Left lung (tissue), 10 donors: Measurements from ENCODE around the gene FADS3. TPM values are rescaled to one million over a fixed set of nuclear protein-coding genes. Genes with fewer than 3 reads are reported as not detected.

Source experiments
- ATAC-seq: fragments of 200-7000 bp; cut with Tn5 transposase; one replicate; pipeline ENCODE4 v1.9.1; 2020; ENCODE audit warnings: moderate library complexity
- DNase-seq, 4 donors: peaks; one replicate each; pipeline ENCODE4 v3.0.0-alpha.2; 2013 to 2020
- H3K27ac ChIP-seq, 2 donors: fragments of 200-600 bp; sonication (generic) in 1 of 2; one replicate each; pipeline versions ENCODE4 v1.5.0 to v1.8.0; 2020 to 2021
- H3K27me3 ChIP-seq, 2 donors: fragments of 200-600 bp; sonication (generic) in 1 of 2; one replicate each; pipeline versions ENCODE4 v1.5.0 to v1.8.0; 2020 to 2021
- H3K36me3 ChIP-seq, 2 donors: fragments of 200-600 bp; sonication (generic) in 1 of 2; one replicate each; pipeline versions ENCODE4 v1.5.0 to v1.8.0; 2020 to 2021
- H3K4me1 ChIP-seq, 2 donors: fragments of 200-600 bp; one replicate each; pipeline ENCODE4 v1.8.0; 2021
- H3K4me3 ChIP-seq, 2 donors: fragments of 200-600 bp; sonication (generic) in 1 of 2; one replicate each; pipeline versions ENCODE4 v1.5.0 to v1.8.0; 2020 to 2021; ENCODE audit warnings: mild to moderate bottlenecking in 1 of 2
- H3K9me3 ChIP-seq, 2 donors: fragments of 200-600 bp; sonication (generic) in 1 of 2; one replicate each; pipeline versions ENCODE4 v1.5.0 to v1.8.0; 2020 to 2021
- intact Hi-C, 2 donors: fragments of 100-400 bp; cut with DNase I; formaldehyde crosslinking; loops; one replicate each; pipeline versions ENCODE4 v1.11.2 to v1.14.2; 2022
- polyA plus RNA-seq, 6 donors: library from polyadenylated mRNA; unstranded; fragments of 120-200 nt; gene quantifications; one replicate each; pipeline ENCODE4 v1.2.1, GENCODE V29; 2013; ENCODE audit not compliant: insufficient read length in 6 of 6
- total RNA-seq, 2 donors: library from RNA; stranded (reverse); fragmentation: NEBNext Ultra II Directional; extraction: Animal tissue kit (Norgen Biotek cat#: 25700); gene quantifications; one replicate each; pipeline ENCODE4 v1.2.1, GENCODE V29; 2021
- TF ChIP-seq, protein P1 (sequence below), 2 donors: fragments of 200-600 bp; sonication (generic) in 1 of 2; IDR thresholded peaks; one replicate each; pipeline versions ENCODE4 v1.5.0 to v1.8.0; 2021; ENCODE audit warnings: antibody characterized with exemption in 2 of 2
- donor health status: DM: no; HTN: yes; CAD: no.
- donor health status: DM: no; HTN: no; CAD: no.

The FADS3 gene
- total and polyA plus RNA-seq, 8 donors: 8.3 to 71.4 (median 12.9) TPM

DNA sequence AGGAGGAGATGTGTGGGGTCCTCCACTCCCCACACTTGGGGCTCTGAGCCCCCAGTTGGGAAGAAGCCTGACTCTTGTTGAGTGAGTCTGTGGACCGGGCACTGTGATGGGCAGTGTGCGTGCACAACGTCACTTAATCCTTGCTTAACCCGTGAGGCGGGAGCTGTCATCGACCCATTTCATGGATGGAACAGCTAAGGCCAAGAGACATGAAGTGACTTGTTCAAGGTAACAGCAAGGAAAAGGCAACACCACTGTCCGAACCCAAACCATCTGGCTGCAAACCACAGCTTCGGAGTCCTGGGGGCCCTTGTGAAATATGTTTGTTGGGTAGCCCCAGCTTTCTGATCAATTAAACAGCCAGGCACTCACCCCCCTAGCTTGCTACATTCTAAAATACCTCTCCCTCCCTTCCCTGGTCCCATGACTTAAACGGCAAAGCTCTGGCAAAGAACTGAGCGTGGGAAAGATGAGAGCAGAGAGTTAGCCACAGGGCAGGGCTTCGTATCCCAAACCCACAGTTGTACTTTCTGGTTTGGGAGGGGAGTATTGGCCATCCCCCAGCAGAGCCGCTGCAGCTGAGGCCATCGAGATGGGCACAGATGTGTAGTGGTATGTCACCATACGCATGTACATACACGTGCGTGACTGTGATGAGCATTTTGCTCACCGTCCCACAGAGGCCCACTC lies 37.0 kb downstream of the FADS3 start:
- no peaks in the 10 kb centered on the region for H3K9me3 ChIP-seq
- H3K4me3 ChIP-seq: no peak overlapping the region
- peaks cover 0 to 90% of the 10 kb centered on the region in 2 donors for H3K36me3 ChIP-seq
- intact Hi-C loops: no loop called here
- no peak for ATAC-seq
- no peaks in the 10 kb centered on the region for H3K4me1 ChIP-seq
- TF ChIP-seq, protein P1, sequence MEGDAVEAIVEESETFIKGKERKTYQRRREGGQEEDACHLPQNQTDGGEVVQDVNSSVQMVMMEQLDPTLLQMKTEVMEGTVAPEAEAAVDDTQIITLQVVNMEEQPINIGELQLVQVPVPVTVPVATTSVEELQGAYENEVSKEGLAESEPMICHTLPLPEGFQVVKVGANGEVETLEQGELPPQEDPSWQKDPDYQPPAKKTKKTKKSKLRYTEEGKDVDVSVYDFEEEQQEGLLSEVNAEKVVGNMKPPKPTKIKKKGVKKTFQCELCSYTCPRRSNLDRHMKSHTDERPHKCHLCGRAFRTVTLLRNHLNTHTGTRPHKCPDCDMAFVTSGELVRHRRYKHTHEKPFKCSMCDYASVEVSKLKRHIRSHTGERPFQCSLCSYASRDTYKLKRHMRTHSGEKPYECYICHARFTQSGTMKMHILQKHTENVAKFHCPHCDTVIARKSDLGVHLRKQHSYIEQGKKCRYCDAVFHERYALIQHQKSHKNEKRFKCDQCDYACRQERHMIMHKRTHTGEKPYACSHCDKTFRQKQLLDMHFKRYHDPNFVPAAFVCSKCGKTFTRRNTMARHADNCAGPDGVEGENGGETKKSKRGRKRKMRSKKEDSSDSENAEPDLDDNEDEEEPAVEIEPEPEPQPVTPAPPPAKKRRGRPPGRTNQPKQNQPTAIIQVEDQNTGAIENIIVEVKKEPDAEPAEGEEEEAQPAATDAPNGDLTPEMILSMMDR (IDR thresholded peaks at IDR 0.05): no peak
- H3K27me3 ChIP-seq: no peaks in the 10 kb centered on the region
- no peak overlapping the region for H3K27ac ChIP-seq
- DNase-seq: no peak

DNA sequence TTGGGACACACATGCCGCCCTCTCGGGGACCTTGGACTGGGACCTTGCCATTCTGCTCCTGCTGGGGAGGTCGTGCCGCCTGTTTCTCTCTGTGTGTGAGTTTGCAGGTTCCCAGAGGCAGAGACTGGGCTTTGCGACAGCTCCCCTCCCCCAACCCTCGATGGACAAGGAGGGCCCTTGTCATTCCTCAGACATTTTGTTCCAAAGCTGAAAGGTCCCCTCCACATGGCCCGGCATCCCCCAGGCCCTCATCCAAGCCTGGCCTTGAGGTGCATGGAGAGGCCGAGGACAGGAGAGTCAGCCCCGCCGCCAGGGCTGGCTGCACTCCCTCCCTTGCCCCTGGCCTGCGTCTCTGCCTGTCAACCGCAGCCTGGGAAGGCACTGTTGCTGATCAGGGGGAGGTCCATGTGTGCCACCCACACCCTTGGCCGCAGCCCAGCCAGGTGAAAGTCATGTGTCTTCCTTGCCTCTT lies 37.6 kb downstream of the FADS3 start:
- intact Hi-C loops: no loop called here
- no peaks in the 10 kb centered on the region for H3K9me3 ChIP-seq
- DNase-seq (no peak), ATAC-seq (peak; percentile 49)
- no peak overlapping the region for H3K4me3 ChIP-seq
- H3K4me1 ChIP-seq: no peaks in the 10 kb centered on the region
- H3K27ac ChIP-seq: no peak overlapping the region
- no peaks in the 10 kb centered on the region for H3K27me3 ChIP-seq
- TF ChIP-seq, protein P1 (IDR thresholded peaks at IDR 0.05): no peak
- peaks cover 0 to 90% of the 10 kb centered on the region in 2 donors for H3K36me3 ChIP-seq

DNA sequence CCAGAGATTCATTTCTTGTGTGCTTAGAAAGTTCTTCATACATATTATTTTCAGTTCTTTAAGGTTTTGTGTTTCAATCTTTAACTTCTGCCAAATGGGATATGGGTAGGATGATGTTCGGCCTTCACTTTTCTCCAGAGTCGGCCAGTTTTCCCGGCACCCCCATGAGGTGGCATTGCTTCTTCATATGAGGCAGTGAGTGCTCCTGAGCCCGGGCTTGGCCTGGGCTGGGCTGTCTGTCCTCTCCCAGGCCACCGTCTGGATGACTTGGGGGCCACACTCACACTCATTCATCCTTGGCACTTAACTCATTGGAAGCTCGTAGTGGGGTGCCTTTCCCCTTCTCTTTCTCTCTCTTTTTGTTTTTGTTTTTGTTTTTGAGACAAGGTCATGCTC lies 39.4 kb downstream of the FADS3 start:
- Histone ChIP-seq H3K9me3 (no peaks in the 10 kb centered on the region), H3K27me3 (no peaks in the 10 kb centered on the region), H3K4me1 (no peaks in the 10 kb centered on the region), H3K27ac (no peak overlapping the region), H3K36me3 (peaks cover 0 to 85% of the 10 kb centered on the region in 2 donors), H3K4me3 (no peak overlapping the region)
- TF ChIP-seq, protein P1 (IDR thresholded peaks at IDR 0.05): no peak
- DNase-seq: no peak
- no peak for ATAC-seq
- intact Hi-C loops: no loop called here

DNA sequence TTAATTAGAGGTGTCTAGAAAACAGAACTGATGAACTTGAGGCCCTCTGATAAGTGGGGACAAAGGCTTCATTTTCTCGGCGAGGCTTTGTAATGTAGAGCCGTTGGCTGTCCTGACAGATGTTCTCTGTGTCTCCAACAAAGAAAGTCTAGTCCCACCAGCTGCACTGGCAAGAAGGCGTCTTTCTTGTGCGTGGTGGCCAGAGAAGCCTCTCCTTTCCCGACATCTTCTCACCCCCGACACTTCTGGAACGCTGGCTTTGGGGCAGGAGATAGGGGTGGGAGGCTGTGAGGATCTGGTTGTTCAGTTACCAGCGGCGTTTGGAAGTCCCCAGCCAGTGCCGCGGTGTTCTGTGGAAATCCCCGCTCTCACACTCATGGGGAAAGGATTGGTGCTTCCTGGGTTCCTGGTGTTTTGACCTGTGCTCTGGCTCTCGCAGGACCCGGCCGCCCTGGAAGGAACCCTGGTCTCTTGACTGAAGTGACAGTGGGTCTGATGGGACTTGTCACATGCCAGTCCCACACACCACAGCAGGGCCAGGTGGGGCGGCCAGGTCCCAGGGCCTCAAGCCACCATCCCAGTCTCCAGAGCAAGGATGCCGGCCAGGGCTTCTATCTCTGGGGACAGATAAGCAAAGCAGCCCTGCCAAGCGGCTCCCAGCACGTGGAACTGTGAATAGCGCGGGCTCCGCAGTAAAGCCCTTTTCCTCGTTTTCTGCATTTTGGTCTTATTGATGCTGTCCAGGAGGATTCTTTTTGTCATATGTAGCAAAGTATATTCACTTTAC lies 40.0 kb downstream of the FADS3 start:
- DNase-seq (no peak), ATAC-seq (no peak)
- Histone ChIP-seq H3K4me3 (no peak overlapping the region), H3K36me3 (peaks cover 0 to 85% of the 10 kb centered on the region in 2 donors), H3K9me3 (no peaks in the 10 kb centered on the region), H3K27ac (no peak overlapping the region), H3K27me3 (no peaks in the 10 kb centered on the region), H3K4me1 (no peaks in the 10 kb centered on the region)
- TF ChIP-seq, protein P1 (IDR thresholded peaks at IDR 0.05): no peak
- intact Hi-C loops: no loop called here

DNA sequence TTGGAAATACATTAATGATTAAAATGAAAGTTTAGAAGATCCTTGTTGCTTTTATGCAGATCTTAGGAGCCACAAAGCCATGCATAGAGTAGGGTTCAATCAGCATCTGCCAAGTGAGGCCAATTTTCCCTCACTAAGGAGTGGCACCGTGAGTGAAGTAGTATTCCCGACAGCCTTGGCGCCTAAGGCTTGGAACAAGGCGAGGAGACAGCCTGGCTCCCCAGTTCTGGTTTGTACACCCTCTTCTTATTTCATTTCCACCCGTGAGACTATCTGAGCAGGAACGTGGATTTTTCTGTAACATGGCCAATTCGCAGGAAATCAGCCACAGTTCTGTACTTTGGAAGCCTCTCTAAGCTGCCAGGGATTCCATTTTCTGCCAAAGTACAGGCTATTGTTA lies 40.7 kb downstream of the FADS3 start:
- Histone ChIP-seq H3K36me3 (peaks cover 0 to 80% of the 10 kb centered on the region in 2 donors), H3K4me3 (no peak overlapping the region), H3K27ac (no peak overlapping the region), H3K27me3 (no peaks in the 10 kb centered on the region), H3K4me1 (no peaks in the 10 kb centered on the region), H3K9me3 (no peaks in the 10 kb centered on the region)
- TF ChIP-seq, protein P1 (IDR thresholded peaks at IDR 0.05): no peak
- no peak for DNase-seq
- ATAC-seq: no peak
- intact Hi-C loops: no loop called here
